ENCODE measurements around the gene CCNL2. TPM values are rescaled to one million over a fixed set of nuclear protein-coding genes. Genes with fewer than 3 reads are reported as not detected.
A peak's percentile ranks its signal among the peaks of the same experiment; 100 is the strongest.

CCNL2 gene
- total RNA-seq, 1 donor from 2014 or later = 319 TPM

- no peak for DNase-seq (ENCODE audit: extremely low spot score in 2 of 2)
- peak overlapping the region; percentile 51 for H3K27ac ChIP-seq
- TF ChIP-seq POLR2A (IDR thresholded peaks at IDR 0.05) (no peak), POLR2AphosphoS5 (IDR thresholded peaks at IDR 0.05; ENCODE audit: insufficient read depth in 1 of 2, low read depth in 1 of 2) (no peak)
- TF ChIP-seq, protein P1, sequence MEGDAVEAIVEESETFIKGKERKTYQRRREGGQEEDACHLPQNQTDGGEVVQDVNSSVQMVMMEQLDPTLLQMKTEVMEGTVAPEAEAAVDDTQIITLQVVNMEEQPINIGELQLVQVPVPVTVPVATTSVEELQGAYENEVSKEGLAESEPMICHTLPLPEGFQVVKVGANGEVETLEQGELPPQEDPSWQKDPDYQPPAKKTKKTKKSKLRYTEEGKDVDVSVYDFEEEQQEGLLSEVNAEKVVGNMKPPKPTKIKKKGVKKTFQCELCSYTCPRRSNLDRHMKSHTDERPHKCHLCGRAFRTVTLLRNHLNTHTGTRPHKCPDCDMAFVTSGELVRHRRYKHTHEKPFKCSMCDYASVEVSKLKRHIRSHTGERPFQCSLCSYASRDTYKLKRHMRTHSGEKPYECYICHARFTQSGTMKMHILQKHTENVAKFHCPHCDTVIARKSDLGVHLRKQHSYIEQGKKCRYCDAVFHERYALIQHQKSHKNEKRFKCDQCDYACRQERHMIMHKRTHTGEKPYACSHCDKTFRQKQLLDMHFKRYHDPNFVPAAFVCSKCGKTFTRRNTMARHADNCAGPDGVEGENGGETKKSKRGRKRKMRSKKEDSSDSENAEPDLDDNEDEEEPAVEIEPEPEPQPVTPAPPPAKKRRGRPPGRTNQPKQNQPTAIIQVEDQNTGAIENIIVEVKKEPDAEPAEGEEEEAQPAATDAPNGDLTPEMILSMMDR (IDR thresholded peaks at IDR 0.05) = no peak
- intact Hi-C loops (cut with DNase I) = no loop called here
- H3K4me3 ChIP-seq = peak overlapping the region; percentile 40 to 56
- H3K4me1 ChIP-seq = peaks cover 40% of the 10 kb centered on the region
- H3K27me3 ChIP-seq = no peaks in the 10 kb centered on the region
- no peaks in the 10 kb centered on the region for H3K36me3 ChIP-seq
- H3K9me3 ChIP-seq = no peaks in the 10 kb centered on the region
Measured at GRCh38 chr1:1420654-1421141, 21.6 kb upstream of the CCNL2 start.

DNA sequence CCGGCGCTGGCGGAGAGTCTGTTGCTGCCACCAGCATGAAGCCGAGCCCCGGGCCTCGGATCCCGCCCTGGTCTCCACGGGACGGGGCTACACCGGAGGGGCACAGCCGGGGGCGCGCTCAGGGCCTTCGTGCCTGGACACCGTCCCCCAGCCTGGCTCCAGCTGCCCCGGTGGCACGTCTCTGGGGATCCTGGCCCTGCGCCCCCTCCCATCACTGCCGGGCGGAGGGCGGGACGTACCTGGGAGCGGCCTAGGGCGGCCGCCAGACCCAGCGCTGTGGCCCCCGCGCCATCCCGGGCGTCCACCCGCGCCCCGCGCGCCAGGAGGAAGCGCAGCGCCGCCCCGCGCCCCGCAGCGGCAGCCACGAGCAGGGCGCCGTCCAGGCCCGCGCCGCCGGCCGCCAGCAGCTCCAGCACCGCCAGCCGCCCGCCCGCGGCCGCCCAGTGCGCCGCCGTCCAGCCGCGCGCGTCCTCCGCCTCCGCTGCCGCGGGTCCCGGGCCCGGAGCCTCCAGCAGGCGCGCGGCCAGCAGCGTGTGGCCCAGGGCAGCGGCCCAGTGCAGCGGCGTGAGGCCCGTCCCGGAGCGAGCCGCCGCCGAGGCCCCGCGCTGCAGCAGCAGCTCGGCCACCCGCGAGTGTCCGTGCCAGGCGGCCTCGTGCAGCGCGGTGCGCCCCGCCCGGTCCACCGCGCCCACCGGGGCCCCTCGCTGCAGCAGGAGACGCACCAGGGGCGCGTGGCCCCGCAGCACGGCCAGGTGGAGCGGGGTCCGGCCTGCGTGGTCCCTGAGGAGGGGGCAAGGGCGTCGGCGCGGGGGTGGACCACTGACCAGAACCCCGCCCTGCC lies 20.9 kb upstream of the CCNL2 start:
- no peak for DNase-seq (ENCODE audit: extremely low spot score in 2 of 2)
- Histone ChIP-seq H3K9me3 (no peaks in the 10 kb centered on the region), H3K36me3 (no peaks in the 10 kb centered on the region), H3K27ac (peak overlapping the region; percentile 70), H3K4me1 (peaks cover 40% of the 10 kb centered on the region), H3K4me3 (peak overlapping the region; percentile 40 to 56), H3K27me3 (no peaks in the 10 kb centered on the region)
- TF ChIP-seq POLR2A (IDR thresholded peaks at IDR 0.05) = no peak
- TF ChIP-seq POLR2AphosphoS5 (IDR thresholded peaks at IDR 0.05; ENCODE audit: insufficient read depth in 1 of 2, low read depth in 1 of 2) = no peak
- TF ChIP-seq, protein P1 (IDR thresholded peaks at IDR 0.05) = no peak
- intact Hi-C loops (cut with DNase I) = no loop called here

DNA sequence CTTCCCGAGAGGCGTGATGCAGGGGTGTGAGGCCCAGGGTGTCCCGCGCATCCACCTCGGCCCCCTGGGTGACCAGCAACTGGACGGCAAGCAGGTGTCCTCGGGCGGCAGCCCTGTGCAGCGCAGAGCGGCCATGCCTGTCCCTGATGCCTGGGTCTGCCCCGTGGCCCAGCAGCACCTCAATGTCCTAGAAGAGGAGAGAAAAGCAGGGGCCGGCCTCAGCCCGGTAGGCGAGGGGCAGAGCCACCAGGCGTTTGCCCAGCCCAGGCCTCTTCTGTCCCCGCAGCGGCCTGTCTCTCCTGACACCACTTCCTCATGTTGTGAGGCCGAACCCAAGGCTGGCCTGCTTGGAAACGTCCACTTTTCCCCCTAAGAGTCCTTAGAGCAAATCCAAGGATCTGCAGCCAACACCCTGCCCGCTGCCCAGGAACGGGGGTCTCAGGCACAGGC lies 20.3 kb upstream of the CCNL2 start:
- H3K36me3 ChIP-seq = no peaks in the 10 kb centered on the region

GRCh38 chr1:1418464-1419362 lies 19.6 kb upstream of the CCNL2 start:
- TF ChIP-seq POLR2A (IDR thresholded peaks at IDR 0.05) (no peak), POLR2AphosphoS5 (IDR thresholded peaks at IDR 0.05; ENCODE audit: insufficient read depth in 1 of 2, low read depth in 1 of 2) (no peak)
- TF ChIP-seq, protein P1 (IDR thresholded peaks at IDR 0.05) = no peak
- Histone ChIP-seq H3K27ac (peak overlapping the region; percentile 70), H3K36me3 (no peaks in the 10 kb centered on the region), H3K4me1 (peaks cover 40% of the 10 kb centered on the region), H3K4me3 (no peak overlapping the region), H3K9me3 (no peaks in the 10 kb centered on the region), H3K27me3 (no peaks in the 10 kb centered on the region)
- intact Hi-C loops (cut with DNase I) = no loop called here
- no peak for DNase-seq (ENCODE audit: extremely low spot score in 2 of 2)

More for the DNA sequence above, 20.3 kb upstream of the CCNL2 start:
- Histone ChIP-seq H3K4me3 (peak overlapping the region; percentile 40 to 56), H3K27me3 (no peaks in the 10 kb centered on the region), H3K27ac (peak overlapping the region; percentile 70), H3K9me3 (no peaks in the 10 kb centered on the region), H3K4me1 (peaks cover 40% of the 10 kb centered on the region)
- no peak for DNase-seq (ENCODE audit: extremely low spot score in 2 of 2)
- intact Hi-C loops (cut with DNase I) = no loop called here
- no peak for TF ChIP-seq POLR2AphosphoS5 (IDR thresholded peaks at IDR 0.05; ENCODE audit: insufficient read depth in 1 of 2, low read depth in 1 of 2)
- TF ChIP-seq, protein P1 (IDR thresholded peaks at IDR 0.05) = no peak
- no peak for TF ChIP-seq POLR2A (IDR thresholded peaks at IDR 0.05)

Data from vagina (tissue), 2 donors.